Measurements from ENCODE around the gene FARP1.

FARP1 gene

DNA sequence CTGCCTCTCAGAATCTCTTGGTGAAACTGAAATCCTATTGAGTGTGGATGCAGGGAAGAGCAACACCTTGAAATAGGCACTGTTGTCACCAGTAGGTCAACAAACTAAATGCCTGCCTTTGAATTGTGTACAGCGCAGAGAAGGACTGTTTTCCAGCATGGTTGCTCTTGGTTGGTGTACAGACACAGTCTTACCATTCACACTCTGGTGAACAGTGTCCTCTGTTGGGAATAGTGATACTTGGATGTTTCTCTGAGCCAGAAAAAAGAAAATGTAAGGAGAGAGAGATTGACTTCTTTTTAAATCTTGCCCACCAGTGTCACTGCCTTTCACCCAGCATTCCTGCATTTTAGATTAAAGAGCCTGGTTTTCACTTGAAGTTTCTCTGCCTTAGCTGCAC is 254.3 kb downstream of the FARP1 start:
- H3K27ac ChIP-seq, result no peak overlapping the region
- H3K4me1 ChIP-seq (ENCODE audit: low read depth, poor library complexity, severe bottlenecking), result no peaks in the 10 kb centered on the region
- no peaks in the 10 kb centered on the region for H3K36me3 ChIP-seq (ENCODE audit: insufficient read depth)
- H3K4me2 ChIP-seq, result no peak overlapping the region
- TF ChIP-seq, protein P1, sequence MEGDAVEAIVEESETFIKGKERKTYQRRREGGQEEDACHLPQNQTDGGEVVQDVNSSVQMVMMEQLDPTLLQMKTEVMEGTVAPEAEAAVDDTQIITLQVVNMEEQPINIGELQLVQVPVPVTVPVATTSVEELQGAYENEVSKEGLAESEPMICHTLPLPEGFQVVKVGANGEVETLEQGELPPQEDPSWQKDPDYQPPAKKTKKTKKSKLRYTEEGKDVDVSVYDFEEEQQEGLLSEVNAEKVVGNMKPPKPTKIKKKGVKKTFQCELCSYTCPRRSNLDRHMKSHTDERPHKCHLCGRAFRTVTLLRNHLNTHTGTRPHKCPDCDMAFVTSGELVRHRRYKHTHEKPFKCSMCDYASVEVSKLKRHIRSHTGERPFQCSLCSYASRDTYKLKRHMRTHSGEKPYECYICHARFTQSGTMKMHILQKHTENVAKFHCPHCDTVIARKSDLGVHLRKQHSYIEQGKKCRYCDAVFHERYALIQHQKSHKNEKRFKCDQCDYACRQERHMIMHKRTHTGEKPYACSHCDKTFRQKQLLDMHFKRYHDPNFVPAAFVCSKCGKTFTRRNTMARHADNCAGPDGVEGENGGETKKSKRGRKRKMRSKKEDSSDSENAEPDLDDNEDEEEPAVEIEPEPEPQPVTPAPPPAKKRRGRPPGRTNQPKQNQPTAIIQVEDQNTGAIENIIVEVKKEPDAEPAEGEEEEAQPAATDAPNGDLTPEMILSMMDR (conservative IDR thresholded peaks at IDR 0.05; ENCODE audit: low read depth, low read length), result no peak
- no peak overlapping the region for H2AFZ ChIP-seq (ENCODE audit: low read depth)
- no peaks in the 10 kb centered on the region for H3K27me3 ChIP-seq (ENCODE audit: insufficient read depth, low read depth)
- H3K4me3 ChIP-seq (IDR thresholded peaks at IDR 0.05; ENCODE audit: insufficient read depth, low read depth, low read length), result no peak overlapping the region
- no peaks in the 10 kb centered on the region for H3K79me2 ChIP-seq (ENCODE audit: insufficient read depth, low read depth)
- H3K9ac ChIP-seq, result no peak overlapping the region
- no peaks in the 10 kb centered on the region for H4K20me1 ChIP-seq (ENCODE audit: insufficient read depth)

DNA sequence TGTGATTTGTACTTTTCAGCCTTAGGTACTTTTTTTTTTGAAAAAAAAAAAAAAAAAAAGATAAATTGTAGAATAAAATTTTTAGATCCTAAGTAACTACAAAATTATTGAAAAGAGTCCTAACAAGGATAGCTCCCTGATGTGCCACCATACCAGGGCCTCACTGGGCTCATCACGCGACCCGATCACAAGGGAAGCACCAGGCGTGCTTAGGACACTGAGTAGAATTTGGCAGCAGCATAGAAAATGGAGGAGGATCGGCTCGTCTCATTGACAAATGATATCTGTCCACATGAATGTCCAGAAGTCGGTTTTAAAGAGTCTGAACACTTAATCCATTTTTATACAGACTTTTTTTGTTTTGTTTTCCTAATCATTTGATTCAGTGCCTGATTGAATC is 255.0 kb downstream of the FARP1 start:
- Histone ChIP-seq H3K79me2 (ENCODE audit: insufficient read depth, low read depth) (no peaks in the 10 kb centered on the region), H4K20me1 (ENCODE audit: insufficient read depth) (no peaks in the 10 kb centered on the region), H3K27me3 (ENCODE audit: insufficient read depth, low read depth) (no peaks in the 10 kb centered on the region), H3K27ac (no peak overlapping the region), H3K4me2 (no peak overlapping the region), H3K4me3 (IDR thresholded peaks at IDR 0.05; ENCODE audit: insufficient read depth, low read depth, low read length) (no peak overlapping the region), H3K4me1 (ENCODE audit: low read depth, poor library complexity, severe bottlenecking) (no peaks in the 10 kb centered on the region), H3K9ac (no peak overlapping the region), H3K36me3 (ENCODE audit: insufficient read depth) (no peaks in the 10 kb centered on the region), H2AFZ (ENCODE audit: low read depth) (no peak overlapping the region)
- TF ChIP-seq, protein P1 (conservative IDR thresholded peaks at IDR 0.05; ENCODE audit: low read depth, low read length), result no peak

DNA sequence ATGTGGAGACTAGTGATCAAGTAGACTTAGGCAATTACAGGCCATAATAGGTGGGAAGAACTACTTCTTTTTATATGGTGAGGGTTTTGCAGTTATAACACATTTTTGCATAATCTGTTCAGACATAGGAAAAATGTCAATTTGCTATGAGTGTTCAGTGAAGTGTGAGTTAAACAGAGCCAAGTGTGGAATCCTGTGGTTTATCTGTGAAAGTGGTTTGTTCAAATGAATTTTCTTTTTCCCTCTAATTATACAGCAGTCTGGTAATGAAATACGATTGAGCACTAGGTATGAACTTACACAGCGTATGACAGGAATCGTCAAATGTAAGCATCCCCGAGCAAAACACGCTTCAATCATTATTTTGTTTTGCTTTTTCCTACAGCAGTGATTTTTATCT is 255.7 kb downstream of the FARP1 start:
- Histone ChIP-seq H3K27me3 (ENCODE audit: insufficient read depth, low read depth) (no peaks in the 10 kb centered on the region), H3K36me3 (ENCODE audit: insufficient read depth) (no peaks in the 10 kb centered on the region), H2AFZ (ENCODE audit: low read depth) (no peak overlapping the region), H3K9ac (no peak overlapping the region), H3K79me2 (ENCODE audit: insufficient read depth, low read depth) (no peaks in the 10 kb centered on the region), H4K20me1 (ENCODE audit: insufficient read depth) (no peaks in the 10 kb centered on the region), H3K4me1 (ENCODE audit: low read depth, poor library complexity, severe bottlenecking) (no peaks in the 10 kb centered on the region), H3K4me3 (IDR thresholded peaks at IDR 0.05; ENCODE audit: insufficient read depth, low read depth, low read length) (no peak overlapping the region), H3K4me2 (no peak overlapping the region), H3K27ac (no peak overlapping the region)
- TF ChIP-seq, protein P1 (conservative IDR thresholded peaks at IDR 0.05; ENCODE audit: low read depth, low read length), result no peak

DNA sequence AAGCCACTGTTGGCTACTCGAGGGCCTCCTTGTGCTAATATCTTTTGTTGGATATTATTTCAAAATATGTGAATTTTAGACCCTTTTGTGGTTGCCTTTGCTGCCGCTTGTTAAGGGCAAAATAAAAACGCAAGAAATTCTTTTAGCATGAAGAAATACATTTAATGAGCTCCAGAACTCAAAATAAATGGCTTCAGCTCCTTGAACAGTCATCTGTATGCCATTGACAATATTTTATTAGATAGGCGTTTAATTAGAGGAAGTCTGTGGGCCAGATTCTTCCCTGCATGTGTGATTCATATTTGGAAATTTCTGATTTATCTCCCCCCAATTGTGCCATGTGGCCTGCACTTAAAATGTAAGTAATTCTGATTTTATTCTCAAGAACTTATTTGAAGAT is 256.9 kb downstream of the FARP1 start:
- Histone ChIP-seq H3K4me2 (no peak overlapping the region), H3K27me3 (ENCODE audit: insufficient read depth, low read depth) (no peaks in the 10 kb centered on the region), H3K36me3 (ENCODE audit: insufficient read depth) (no peaks in the 10 kb centered on the region), H4K20me1 (ENCODE audit: insufficient read depth) (no peaks in the 10 kb centered on the region), H3K27ac (no peak overlapping the region), H2AFZ (ENCODE audit: low read depth) (no peak overlapping the region), H3K9ac (no peak overlapping the region), H3K79me2 (ENCODE audit: insufficient read depth, low read depth) (no peaks in the 10 kb centered on the region), H3K4me3 (IDR thresholded peaks at IDR 0.05; ENCODE audit: insufficient read depth, low read depth, low read length) (no peak overlapping the region), H3K4me1 (ENCODE audit: low read depth, poor library complexity, severe bottlenecking) (no peaks in the 10 kb centered on the region)
- TF ChIP-seq, protein P1 (conservative IDR thresholded peaks at IDR 0.05; ENCODE audit: low read depth, low read length), result no peak

DNA sequence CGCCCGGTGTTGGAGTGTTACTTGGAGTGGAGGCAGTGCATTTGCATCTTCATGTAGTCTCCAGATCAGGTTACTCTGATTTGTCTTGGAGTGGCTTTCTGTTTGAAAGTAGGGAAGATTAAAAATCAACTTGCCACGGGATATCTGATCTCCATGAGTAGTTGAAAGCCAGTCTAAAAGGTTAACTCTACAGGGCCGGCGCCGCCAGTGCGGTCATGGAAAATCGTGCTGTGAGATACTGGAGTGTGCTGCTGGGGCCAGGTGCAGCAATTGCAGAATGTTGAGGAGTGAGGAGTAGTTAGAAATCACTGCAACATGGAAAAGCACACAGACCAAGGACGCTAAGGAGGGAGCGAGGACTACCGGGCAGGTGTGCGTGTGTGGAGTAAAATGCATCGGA is 259.0 kb downstream of the FARP1 start:
- H4K20me1 ChIP-seq (ENCODE audit: insufficient read depth), result no peaks in the 10 kb centered on the region
- TF ChIP-seq, protein P1 (conservative IDR thresholded peaks at IDR 0.05; ENCODE audit: low read depth, low read length), result no peak

More for the DNA sequence above, 259.0 kb downstream of the FARP1 start:
- H3K9ac ChIP-seq, result no peak overlapping the region
- no peak overlapping the region for H3K4me2 ChIP-seq
- H3K36me3 ChIP-seq (ENCODE audit: insufficient read depth), result no peaks in the 10 kb centered on the region
- H3K79me2 ChIP-seq (ENCODE audit: insufficient read depth, low read depth), result no peaks in the 10 kb centered on the region
- H2AFZ ChIP-seq (ENCODE audit: low read depth), result no peak overlapping the region
- no peaks in the 10 kb centered on the region for H3K4me1 ChIP-seq (ENCODE audit: low read depth, poor library complexity, severe bottlenecking)
- no peaks in the 10 kb centered on the region for H3K27me3 ChIP-seq (ENCODE audit: insufficient read depth, low read depth)
- no peak overlapping the region for H3K27ac ChIP-seq
- H3K4me3 ChIP-seq (IDR thresholded peaks at IDR 0.05; ENCODE audit: insufficient read depth, low read depth, low read length), result no peak overlapping the region
